ENCODE data around the gene SLC10A1.
A peak's percentile ranks its signal among the peaks of the same experiment; 100 is the strongest.

The SLC10A1 gene

GRCh38 chr14:69808919-69809808 lies 12.1 kb upstream of the SLC10A1 start:
- TF ChIP-seq CTCF (conservative IDR thresholded peaks at IDR 0.05), result no peak
- no peak overlapping the region for H3K27ac ChIP-seq

- no peak for TF ChIP-seq CTCF (conservative IDR thresholded peaks at IDR 0.05)
Measured at GRCh38 chr14:69807192-69807591, 10.2 kb upstream of the SLC10A1 start.

GRCh38 chr14:69804902-69805301 lies 7.9 kb upstream of the SLC10A1 start:
- H3K27ac ChIP-seq, result no peak overlapping the region
- no peak for TF ChIP-seq CTCF (conservative IDR thresholded peaks at IDR 0.05)

More at GRCh38 chr14:69807192-69807591, 10.2 kb upstream of the SLC10A1 start:
- H3K27ac ChIP-seq, result no peak overlapping the region

- no peak overlapping the region for H3K27ac ChIP-seq
- peak; percentile 27; the same call in 1 of the 2 replicates for TF ChIP-seq CTCF (conservative IDR thresholded peaks at IDR 0.05)
Measured at GRCh38 chr14:69803753-69804152, 6.7 kb upstream of the SLC10A1 start.

- no peak overlapping the region for H3K27ac ChIP-seq
- no peak for TF ChIP-seq CTCF (conservative IDR thresholded peaks at IDR 0.05)
Measured at GRCh38 chr14:69798339-69798735, 1.3 kb upstream of the SLC10A1 start.

- no peak overlapping the region for H3K27ac ChIP-seq
- TF ChIP-seq CTCF (conservative IDR thresholded peaks at IDR 0.05), result no peak
Measured at GRCh38 chr14:69797573-69798338, 715 bp upstream of the SLC10A1 start.

GRCh38 chr14:69795691-69796090 lies 1.4 kb downstream of the SLC10A1 start:
- no peak for TF ChIP-seq CTCF (conservative IDR thresholded peaks at IDR 0.05)

More at GRCh38 chr14:69795691-69796090, 1.4 kb downstream of the SLC10A1 start:
- H3K27ac ChIP-seq, result no peak overlapping the region
